Measurements from ENCODE around the gene ANKRD60.
A peak's percentile ranks its signal among the peaks of the same experiment; 100 is the strongest.

The ANKRD60 gene

GRCh38 chr20:58244517-58245030 is 16.1 kb upstream of the ANKRD60 start:
- DNase-seq, result no peak

- DNase-seq, result no peak
These were observed 15.4 kb upstream of the ANKRD60 start for GRCh38 chr20:58243653-58244410.

GRCh38 chr20:58242824-58243223 is 14.4 kb upstream of the ANKRD60 start:
- DNase-seq, result no peak

DNA sequence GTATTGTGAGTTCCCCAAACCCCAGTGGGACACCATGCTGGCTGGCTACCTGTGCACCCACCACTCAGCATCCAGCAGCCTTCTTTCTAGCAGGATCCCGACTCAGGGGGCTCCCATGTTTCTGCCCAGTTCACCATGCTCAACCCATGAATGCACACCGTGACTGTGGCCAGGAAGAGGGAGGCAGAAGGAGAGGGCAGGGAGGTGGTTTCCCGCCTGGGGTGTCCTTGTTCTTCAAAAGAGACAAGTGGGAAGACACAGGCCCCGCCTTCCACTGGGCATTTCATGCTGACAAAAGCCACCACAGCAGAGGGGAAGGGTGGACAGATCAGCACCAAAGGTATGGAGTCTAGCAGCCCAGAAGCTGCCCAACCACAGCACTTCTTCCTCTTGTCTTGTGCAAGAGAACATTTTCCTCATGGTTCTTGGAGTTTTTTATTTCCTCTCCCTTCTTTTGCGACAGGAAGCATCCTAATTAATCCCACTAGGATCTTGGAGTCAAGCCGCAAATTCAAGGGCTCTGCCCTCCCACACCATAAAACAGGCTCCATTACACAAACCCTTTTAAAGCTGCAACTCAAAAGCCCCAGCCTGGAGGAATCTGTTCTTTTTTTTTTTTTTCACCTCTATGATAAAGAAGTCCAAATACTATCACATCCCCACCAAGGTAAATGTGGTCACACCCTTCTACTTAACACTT is 13.5 kb upstream of the ANKRD60 start:
- DNase-seq, result no peak

DNA sequence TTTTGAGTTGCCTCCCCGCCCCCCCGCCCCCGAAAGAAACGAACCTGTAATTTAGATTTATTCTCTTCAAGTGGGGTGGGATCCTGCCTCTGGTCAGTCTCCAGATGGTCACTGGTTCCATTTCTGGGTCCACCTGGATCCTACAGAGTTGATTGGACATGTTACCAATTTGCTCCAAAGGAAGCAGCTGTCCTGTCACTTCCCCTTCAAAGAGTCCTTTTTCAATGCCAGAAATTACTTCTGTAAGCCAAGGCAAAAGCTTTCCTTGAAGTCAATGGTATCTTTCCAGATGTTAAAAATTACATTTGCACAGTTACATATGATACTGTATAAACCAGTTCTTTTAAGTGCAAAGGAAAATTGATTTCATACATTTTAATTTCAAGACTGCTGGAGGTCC is 12.0 kb upstream of the ANKRD60 start:
- no peak for DNase-seq

GRCh38 chr20:58239216-58239615 is 10.8 kb upstream of the ANKRD60 start:
- DNase-seq, result no peak

DNA sequence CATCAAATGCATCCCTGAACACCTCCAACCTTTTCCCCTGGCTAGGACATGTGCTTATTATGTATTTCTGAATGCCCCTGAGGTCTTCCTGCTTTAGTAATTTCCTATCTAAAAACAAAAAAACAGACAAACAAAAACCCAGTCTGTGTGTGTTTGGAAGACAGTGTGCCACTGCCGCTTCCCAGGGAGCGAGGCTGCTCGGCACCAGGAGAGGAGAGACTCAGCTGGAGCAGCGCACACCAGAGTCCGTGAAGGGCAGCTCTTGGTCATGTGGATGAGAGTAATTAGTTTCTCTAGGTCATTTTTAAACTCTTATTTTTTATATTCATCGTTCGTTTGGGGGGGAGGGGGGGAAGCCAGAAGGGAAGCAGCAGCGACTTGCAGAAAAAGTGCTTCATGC is 10.0 kb upstream of the ANKRD60 start:
- DNase-seq, result no peak

DNA sequence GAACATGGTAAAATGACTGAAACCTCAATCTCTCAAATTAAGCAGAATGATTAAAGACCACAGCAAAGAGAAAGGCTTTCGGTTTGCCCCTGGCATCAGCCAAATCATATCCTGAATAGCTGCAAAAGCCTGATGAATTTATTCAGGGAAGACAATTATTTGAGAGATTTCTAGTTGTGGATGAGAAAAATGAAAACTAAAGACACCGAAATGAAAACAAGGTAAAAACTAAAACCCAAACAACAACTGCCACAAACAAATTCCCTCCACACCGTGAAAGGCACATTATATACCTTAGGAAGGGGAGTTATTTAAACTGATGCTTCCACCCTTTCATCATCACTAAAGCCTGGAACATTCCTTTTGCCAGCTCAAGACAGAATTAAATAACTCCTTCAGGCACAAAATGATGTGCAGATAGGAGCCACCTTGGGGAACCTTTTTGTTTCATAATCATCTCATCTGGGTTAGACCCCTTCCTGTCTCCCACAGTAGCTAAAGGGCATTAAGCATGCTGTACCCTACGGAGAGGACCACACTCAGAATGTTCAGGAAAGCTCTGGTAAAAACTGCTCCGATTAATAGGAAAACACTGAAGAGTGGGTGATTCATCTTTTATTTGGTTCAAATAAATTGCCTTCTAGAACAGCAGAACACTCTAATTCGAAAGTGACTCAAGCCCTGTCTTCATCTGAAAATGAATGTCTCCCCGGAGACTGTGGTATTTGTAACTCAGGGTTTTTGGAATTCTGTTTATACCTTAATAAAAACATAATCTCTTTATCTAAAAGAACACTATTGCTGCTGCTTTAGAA is 9.1 kb upstream of the ANKRD60 start:
- no peak for DNase-seq

DNA sequence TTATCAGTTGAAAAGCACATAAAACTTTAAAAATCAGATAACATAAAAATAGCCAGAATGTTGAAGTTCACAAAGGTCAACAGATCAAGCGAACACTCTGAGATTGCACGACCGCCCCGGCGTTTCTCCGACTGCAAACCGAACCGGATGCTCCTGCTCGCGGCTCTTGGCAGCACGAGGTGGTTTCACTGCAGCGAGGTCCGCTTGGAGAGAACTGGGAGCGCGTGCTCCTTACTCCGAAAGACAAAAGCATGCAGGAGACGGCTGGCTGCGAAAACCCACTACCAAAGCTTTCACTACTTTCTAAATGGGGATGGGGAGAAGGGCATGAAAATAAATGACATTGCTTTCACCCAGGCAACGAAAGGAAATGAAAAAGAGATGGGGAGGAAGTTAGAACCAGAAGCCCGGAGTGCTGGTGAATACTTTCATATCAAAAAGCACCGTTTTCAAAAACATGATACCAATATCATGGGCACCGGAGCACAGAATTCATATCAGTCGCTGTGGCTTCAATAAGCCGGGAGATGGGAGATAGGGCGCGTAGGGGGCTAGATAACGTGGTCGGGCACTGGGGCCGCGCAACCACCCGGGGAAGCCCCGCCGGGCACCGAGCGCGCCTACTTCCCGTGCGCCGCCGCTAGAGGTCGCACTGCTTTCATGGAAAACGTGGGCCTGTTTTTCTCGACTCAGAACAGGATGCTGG is 8.3 kb upstream of the ANKRD60 start:
- peak in 1 of 2 experiments; percentile 10 for DNase-seq

GRCh38 chr20:58235010-58235409 is 6.6 kb upstream of the ANKRD60 start:
- no peak for DNase-seq

- no peak for DNase-seq
These were observed 5.6 kb upstream of the ANKRD60 start for GRCh38 chr20:58233881-58234528.

DNA sequence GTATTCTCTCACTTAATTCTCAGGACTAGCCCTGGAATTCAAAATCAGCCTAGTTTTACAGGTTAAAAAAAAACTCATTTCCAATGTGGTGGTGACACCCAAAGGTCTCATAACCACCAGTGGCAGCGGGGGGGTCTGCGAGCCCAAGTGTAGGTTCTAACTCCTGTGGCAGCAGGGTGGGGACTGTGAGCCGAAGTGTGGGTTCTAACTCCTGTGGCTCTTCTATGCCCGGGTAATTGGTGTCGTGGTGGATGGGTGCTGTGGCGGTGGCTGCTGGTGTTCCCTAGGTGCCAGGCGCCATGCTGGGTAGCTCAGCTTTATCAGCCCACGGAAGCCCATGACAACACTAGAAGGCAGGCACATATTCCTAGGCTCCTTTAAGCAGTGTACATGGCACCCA is 4.9 kb upstream of the ANKRD60 start:
- DNase-seq, result no peak

DNA sequence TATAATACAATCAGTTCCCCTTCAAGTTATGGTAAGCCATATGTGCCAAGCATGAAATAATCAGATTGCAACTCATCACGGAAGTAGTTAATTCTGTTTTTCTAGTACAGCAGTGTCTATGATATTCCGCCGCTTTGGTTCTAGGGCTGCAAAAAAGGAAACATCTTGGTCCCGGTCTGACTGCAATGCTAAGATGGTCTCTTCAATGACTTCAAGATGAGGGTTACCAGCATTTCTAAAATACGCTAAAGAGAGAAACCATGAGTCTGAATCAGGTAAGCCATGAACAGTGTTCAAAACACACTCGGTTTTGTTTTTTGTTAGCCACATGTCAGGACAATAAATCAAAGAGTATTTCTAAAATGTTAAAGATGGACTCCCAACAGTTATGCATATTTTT is 3.2 kb upstream of the ANKRD60 start:
- DNase-seq, result no peak

DNA sequence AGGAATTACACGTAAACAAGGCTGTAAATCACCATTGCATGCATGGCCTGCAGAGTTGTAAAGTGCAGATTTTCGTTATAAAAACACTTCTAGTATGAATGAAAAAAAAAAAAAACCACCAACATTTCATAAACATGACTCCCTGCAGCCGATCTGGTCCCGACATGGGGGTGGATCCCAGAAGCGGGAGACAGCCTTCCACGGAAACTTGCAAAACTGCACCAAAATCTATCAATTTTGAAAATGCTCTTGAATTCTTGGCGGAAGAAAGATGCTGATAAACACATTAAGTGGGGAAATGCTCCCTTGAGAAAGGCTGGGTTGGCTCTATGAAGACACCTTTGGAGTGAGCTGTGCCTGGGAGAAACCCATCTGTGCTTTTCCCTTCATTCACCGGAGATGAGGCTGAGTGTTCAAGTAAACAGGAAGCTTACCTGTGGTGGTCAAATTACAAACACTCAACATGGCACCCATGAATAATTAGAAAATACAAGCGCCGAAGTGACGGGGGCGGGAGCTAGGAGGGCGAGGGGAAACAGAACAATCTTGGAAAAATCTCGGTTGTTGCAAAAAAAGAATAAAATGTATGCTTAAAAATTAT is 845 bp upstream of the ANKRD60 start:
- DNase-seq, result no peak

- DNase-seq, result no peak
These were observed 360 bp downstream of the ANKRD60 start for GRCh38 chr20:58228103-58228483.

- no peak for DNase-seq
These were observed 906 bp downstream of the ANKRD60 start for GRCh38 chr20:58227391-58228102.

- DNase-seq, result no peak
These were observed 2.8 kb downstream of the ANKRD60 start for GRCh38 chr20:58225452-58226200.

- no peak for DNase-seq
These were observed 3.5 kb downstream of the ANKRD60 start for GRCh38 chr20:58224974-58225373.

- no peak for DNase-seq
These were observed 4.4 kb downstream of the ANKRD60 start for GRCh38 chr20:58224097-58224496.

DNA sequence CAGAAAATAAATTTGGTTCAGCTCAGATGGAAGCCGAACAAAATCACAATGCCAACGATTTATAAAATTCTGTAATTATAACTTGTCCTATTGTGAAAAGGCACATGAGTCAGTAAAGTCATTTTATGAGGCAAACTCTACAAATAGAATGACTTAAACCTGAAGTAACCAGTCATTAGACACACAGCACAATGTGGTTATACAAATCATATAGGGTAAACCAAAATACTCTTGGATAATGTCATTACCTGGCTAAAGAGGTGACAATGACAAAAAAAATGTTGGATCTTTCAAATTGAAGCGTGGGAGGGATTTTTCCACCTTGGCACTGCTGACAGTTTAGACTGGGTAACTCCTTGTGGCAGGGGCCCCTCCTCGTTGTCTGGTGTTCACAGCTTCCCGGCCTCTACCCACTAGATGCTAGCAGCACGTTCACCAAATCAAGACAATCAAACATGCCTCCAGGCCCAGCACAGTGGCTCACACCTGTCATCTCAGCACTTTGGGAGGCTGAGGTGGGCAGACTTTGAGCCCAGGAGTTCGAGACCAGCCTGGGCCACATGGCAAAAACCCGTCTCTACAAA is 5.0 kb downstream of the ANKRD60 start:
- DNase-seq, result no peak
